Measurements from ENCODE around the gene STAT5B.
A peak's percentile ranks its signal among the peaks of the same experiment; 100 is the strongest.
"Not testable (repeated sequence)": the region's sequence is repeated elsewhere in the genome, so short reads cannot be mapped to it uniquely, and the experiment has no call there.

STAT5B gene

GRCh38 chr17:42305543-42306384, 29.6 kb upstream of the STAT5B start:
- DNase-seq: no peak

GRCh38 chr17:42305031-42305330, 28.8 kb upstream of the STAT5B start:
- not testable (repeated sequence) for DNase-seq

GRCh38 chr17:42304187-42305030, 28.2 kb upstream of the STAT5B start:
- DNase-seq: no peak

- no peak for DNase-seq
Measured at GRCh38 chr17:42303694-42304093, 27.5 kb upstream of the STAT5B start.

- DNase-seq: no peak
Measured at GRCh38 chr17:42301022-42301421, 24.8 kb upstream of the STAT5B start.

GRCh38 chr17:42299913-42300312, 23.7 kb upstream of the STAT5B start:
- not testable (repeated sequence) for DNase-seq

- not testable (repeated sequence) for DNase-seq
Measured at GRCh38 chr17:42299361-42299760, 23.2 kb upstream of the STAT5B start.

GRCh38 chr17:42297775-42298174, 21.6 kb upstream of the STAT5B start:
- not testable (repeated sequence) for DNase-seq

- no peak for DNase-seq
Measured at GRCh38 chr17:42296012-42296411, 19.8 kb upstream of the STAT5B start.

GRCh38 chr17:42294469-42295398, 18.5 kb upstream of the STAT5B start:
- no peak for DNase-seq

- DNase-seq: no peak
Measured at GRCh38 chr17:42291129-42291528, 14.9 kb upstream of the STAT5B start.

- DNase-seq: no peak
Measured at GRCh38 chr17:42290577-42290976, 14.4 kb upstream of the STAT5B start.

- peak; percentile 29 for DNase-seq
Measured at GRCh38 chr17:42289611-42290181, 13.5 kb upstream of the STAT5B start.

- peak; percentile 44 for DNase-seq
Measured at GRCh38 chr17:42288803-42289610, 12.8 kb upstream of the STAT5B start.

GRCh38 chr17:42287977-42288802, 12.0 kb upstream of the STAT5B start, which contains the start of gene STAT5A:
Gene STAT5A, plus strand, starts transcription at chr17:42288498. Its CDS starts 914 bp downstream, at chr17:42289412.
- peak; percentile 74 for DNase-seq

GRCh38 chr17:42287305-42287976, 11.2 kb upstream of the STAT5B start:
- no peak for DNase-seq

- no peak for DNase-seq
Measured at GRCh38 chr17:42286411-42287221, 10.4 kb upstream of the STAT5B start.

GRCh38 chr17:42285346-42286050, 9.3 kb upstream of the STAT5B start:
- DNase-seq: no peak

All from effector CD4-positive, alpha-beta T cell (primary cell).